Glutamatergic neuron (in vitro differentiated cells): ENCODE results near the gene SPN. TPM values are rescaled to one million over a fixed set of nuclear protein-coding genes. Genes with fewer than 3 reads are reported as not detected.

ENCODE experiments used
- DNase-seq: peaks from one replicate; pipeline ENCODE4 v3.0.0; 2022
- H3K27ac Mint-ChIP-seq: one replicate; pipeline ENCODE4 v1.8.0; 2020; ENCODE audit warnings: mild to moderate bottlenecking, mixed read lengths, inconsistent platforms; ENCODE audit not compliant: unreplicated experiment
- H3K27me3 Mint-ChIP-seq: one replicate; pipeline ENCODE4 v1.8.0; 2020; ENCODE audit warnings: mild to moderate bottlenecking, moderate library complexity, mixed read lengths, inconsistent platforms; ENCODE audit not compliant: unreplicated experiment
- H3K36me3 Mint-ChIP-seq: one replicate; pipeline ENCODE4 v1.8.0; 2020; ENCODE audit warnings: mild to moderate bottlenecking, mixed read lengths, inconsistent platforms; ENCODE audit not compliant: unreplicated experiment
- H3K4me1 Mint-ChIP-seq: one replicate; pipeline ENCODE4 v1.8.0; 2020; ENCODE audit warnings: mild to moderate bottlenecking, low read depth, mixed read lengths, inconsistent platforms; ENCODE audit not compliant: unreplicated experiment
- H3K4me3 Mint-ChIP-seq: one replicate; pipeline ENCODE4 v1.8.0; 2020; ENCODE audit warnings: mild to moderate bottlenecking, mixed read lengths, inconsistent platforms; ENCODE audit not compliant: unreplicated experiment
- H3K9me3 Mint-ChIP-seq: one replicate; pipeline ENCODE4 v1.8.0; 2020; ENCODE audit warnings: mild to moderate bottlenecking, moderate library complexity, mixed read lengths, inconsistent platforms; ENCODE audit not compliant: unreplicated experiment
- CTCF ChIP-seq: fragments of 200-600 bp; sonication (generic); IDR thresholded peaks from one replicate; pipeline ENCODE4 v1.5.0; 2021; ENCODE audit not compliant: partially characterized antibody, unreplicated experiment
- total RNA-seq: library from RNA; stranded (reverse); fragmentation: NEBNext Ultra II Directional; extraction: Animal tissue kit (Norgen Biotek cat#: 25700); gene quantifications from one replicate; pipeline ENCODE4 v1.2.1, GENCODE V29; 2021; ENCODE audit not compliant: unreplicated experiment

The SPN gene
- total RNA-seq, 1 donor from 2014 or later, result 0.27 TPM

GRCh38 chr16:29658705-29659104, 4.3 kb upstream of the SPN start:
- Mint-ChIP-seq H3K4me3 (no peak overlapping the region), H3K27me3 (peaks cover 5% of the 10 kb centered on the region), H3K36me3 (no peaks in the 10 kb centered on the region), H3K27ac (no peak overlapping the region), H3K9me3 (peaks cover 2% of the 10 kb centered on the region), H3K4me1 (peaks cover 2% of the 10 kb centered on the region)
- no peak for DNase-seq
- TF ChIP-seq CTCF, result no peak

GRCh38 chr16:29662000-29662728, 883 bp upstream of the SPN start:
- H3K9me3 Mint-ChIP-seq, result peaks cover 1% of the 10 kb centered on the region
- no peak for DNase-seq
- TF ChIP-seq CTCF, result no peak
- H3K36me3 Mint-ChIP-seq, result no peaks in the 10 kb centered on the region
- peaks cover 18% of the 10 kb centered on the region for H3K4me1 Mint-ChIP-seq
- no peak overlapping the region for H3K4me3 Mint-ChIP-seq
- H3K27ac Mint-ChIP-seq, result no peak overlapping the region
- H3K27me3 Mint-ChIP-seq, result peaks cover 7% of the 10 kb centered on the region

DNA sequence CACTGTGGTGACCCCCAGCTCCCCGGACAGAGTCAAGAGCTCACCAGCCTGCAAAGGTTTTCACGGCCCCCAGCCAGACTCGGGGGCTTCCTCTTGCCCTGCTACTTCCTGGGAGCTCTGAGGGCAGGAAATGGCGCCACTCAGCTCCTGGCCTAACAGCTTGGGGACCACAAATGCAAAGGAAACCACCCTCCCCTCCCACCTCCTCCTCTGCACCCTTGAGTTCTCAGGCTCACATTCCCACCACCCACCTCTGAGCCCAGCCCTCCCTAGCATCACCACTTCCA, 375 bp upstream of the SPN start:
- no peaks in the 10 kb centered on the region for H3K36me3 Mint-ChIP-seq
- no peak for DNase-seq
- peaks cover 7% of the 10 kb centered on the region for H3K27me3 Mint-ChIP-seq
- H3K9me3 Mint-ChIP-seq, result peaks cover 1% of the 10 kb centered on the region
- H3K4me1 Mint-ChIP-seq, result peaks cover 19% of the 10 kb centered on the region
- no peak overlapping the region for H3K4me3 Mint-ChIP-seq
- no peak overlapping the region for H3K27ac Mint-ChIP-seq
- no peak for TF ChIP-seq CTCF

DNA sequence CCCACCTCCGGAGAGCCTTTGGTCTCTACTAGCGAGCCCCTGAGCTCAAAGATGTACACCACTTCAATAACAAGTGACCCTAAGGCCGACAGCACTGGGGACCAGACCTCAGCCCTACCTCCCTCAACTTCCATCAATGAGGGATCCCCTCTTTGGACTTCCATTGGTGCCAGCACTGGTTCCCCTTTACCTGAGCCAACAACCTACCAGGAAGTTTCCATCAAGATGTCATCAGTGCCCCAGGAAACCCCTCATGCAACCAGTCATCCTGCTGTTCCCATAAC, 702 bp downstream of the SPN start:
- Mint-ChIP-seq H3K9me3 (peaks cover 1% of the 10 kb centered on the region), H3K27ac (no peak overlapping the region), H3K27me3 (peaks cover 5% of the 10 kb centered on the region), H3K36me3 (no peaks in the 10 kb centered on the region), H3K4me1 (peaks cover 19% of the 10 kb centered on the region), H3K4me3 (peak overlapping the region; percentile 20)
- no peak for DNase-seq
- TF ChIP-seq CTCF, result no peak

GRCh38 chr16:29664091-29664921, 1.3 kb downstream of the SPN start:
- Mint-ChIP-seq H3K27ac (no peak overlapping the region), H3K4me3 (peak overlapping the region; percentile 20), H3K9me3 (peaks cover 1% of the 10 kb centered on the region), H3K36me3 (no peaks in the 10 kb centered on the region), H3K4me1 (peaks cover 19% of the 10 kb centered on the region), H3K27me3 (peaks cover 5% of the 10 kb centered on the region)
- DNase-seq, result no peak
- TF ChIP-seq CTCF, result no peak
